Lung microvascular endothelial cell (primary cell): ENCODE results near the gene FURIN. TPM values are rescaled to one million over a fixed set of nuclear protein-coding genes. Genes with fewer than 3 reads are reported as not detected.
A peak's percentile ranks its signal among the peaks of the same experiment; 100 is the strongest.
"Not testable (repeated sequence)": the region's sequence is repeated elsewhere in the genome, so short reads cannot be mapped to it uniquely, and the experiment has no call there.

Experiments
- DNase-seq, 2 donors: peaks; one replicate each; pipeline versions ENCODE4 v3.0.0 to v3.0.0-alpha.2; 2010; ENCODE audit warnings: low read depth in 2 of 2
- total RNA-seq: library from RNA; depleted of rRNA; stranded (reverse); fragments of >200 nt; gene quantifications from 2 replicates; pipeline ENCODE4 v1.2.1, GENCODE V29; 2014

Gene FURIN
- total RNA-seq, 1 donor from 2014 or later = 56.0 TPM

DNA sequence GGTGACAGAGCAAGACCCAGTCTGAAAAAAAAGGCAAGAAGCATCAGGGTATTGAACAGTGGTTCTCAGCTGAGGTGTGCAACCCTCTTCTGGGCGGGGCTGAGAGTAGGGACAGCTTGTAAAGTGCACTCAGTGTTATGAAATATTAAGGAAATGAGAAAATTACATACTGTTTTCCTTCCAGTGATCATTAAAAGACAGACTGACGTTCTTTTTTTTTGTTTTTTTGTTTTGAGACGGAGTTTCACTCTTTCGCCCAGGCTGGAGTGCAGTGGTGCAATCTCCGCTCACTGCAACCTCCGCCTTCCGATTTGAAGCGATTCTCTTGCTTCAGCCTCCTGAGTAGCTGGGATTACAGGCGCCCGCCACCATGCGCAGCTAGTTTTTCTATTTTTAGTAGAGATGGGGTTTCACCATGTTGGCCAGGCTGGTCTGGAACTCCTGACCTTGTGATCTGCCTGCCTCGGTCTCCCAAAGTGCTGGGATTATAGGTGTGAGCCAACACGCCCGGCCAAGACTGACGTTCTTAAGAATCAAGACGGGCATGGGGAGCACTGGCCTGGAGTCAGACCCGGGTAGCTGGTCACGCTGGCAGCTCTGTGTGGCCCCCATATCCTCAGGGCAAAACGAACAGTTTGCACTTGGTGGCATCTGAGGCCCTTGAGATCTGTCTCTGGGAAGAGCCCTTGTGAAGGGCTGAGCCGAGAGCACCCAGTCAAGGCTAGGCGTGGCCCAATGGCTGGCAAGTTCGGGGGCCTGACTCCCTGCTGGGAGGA, 46.1 kb downstream of the FURIN start:
- no peak for DNase-seq

DNA sequence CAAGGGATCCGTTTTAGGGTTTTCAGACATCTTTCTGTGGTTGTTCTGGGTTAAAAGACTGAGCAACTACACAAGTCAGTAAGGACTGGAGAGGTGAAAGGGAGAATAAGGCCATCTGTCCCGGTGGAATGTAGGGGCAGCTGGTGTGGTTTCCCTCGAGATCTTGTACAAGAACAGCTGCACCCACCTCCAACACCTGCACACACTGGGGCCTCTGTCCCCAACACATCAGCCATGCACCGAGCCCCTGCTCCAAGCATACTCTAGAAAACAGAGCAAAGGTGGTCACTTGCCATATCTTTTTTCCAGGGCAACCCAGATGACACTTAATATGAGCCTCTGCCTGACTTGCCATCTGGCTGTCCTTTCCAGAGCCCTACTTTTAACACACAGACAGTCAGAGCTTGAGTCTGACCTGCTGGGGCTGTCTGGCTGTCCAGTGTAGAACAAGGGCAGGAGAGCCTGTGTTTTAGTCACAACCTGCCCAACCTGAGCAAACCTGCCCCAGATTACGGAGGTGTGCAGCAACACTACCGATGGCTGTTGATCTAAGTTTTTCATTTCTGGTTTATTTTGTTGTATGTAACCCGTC, 46.9 kb downstream of the FURIN start:
- no peak for DNase-seq

- DNase-seq = no peak
These were observed 47.5 kb downstream of the FURIN start for GRCh38 chr15:90915808-90916440.

DNA sequence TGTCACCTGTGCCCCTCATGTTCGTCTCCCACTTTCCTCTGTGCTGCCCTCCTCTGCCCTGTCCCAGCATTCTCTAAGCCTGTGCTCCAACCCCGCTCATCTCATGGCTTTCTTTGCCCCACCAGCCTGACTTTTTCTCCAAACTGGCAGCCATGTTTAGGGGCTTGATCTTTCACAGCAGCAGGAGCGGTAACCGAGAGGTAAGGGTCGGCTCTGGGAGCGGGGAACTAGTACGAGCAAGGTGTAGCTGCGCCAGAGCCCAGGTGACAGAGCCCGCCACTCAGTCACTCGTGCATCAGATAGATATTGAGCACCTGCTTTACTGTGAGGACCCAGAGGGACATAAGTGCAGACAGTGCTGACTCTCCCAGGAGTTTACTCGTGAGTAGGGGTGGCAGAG, 48.1 kb downstream of the FURIN start:
- no peak for DNase-seq

DNA sequence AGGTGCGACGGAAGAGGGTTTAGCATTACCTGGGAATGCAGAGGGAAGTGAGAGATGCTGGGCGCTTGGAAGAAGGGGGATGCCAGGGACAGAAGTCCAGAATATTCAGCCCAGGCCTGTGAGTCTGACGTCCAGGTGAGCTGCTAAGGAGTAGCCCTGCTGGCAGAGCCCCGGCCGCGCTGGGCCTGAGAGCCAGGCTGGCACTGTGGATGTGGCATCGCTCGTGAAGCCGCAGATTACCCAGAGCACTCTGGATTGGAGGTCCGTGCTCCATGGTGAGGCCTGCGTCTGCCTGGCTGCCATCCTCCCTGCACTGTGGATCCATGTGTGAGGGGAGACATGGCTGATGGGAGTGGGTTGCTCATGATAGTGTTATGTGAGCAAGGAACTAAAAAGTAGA, 49.2 kb downstream of the FURIN start:
- no peak for DNase-seq

DNA sequence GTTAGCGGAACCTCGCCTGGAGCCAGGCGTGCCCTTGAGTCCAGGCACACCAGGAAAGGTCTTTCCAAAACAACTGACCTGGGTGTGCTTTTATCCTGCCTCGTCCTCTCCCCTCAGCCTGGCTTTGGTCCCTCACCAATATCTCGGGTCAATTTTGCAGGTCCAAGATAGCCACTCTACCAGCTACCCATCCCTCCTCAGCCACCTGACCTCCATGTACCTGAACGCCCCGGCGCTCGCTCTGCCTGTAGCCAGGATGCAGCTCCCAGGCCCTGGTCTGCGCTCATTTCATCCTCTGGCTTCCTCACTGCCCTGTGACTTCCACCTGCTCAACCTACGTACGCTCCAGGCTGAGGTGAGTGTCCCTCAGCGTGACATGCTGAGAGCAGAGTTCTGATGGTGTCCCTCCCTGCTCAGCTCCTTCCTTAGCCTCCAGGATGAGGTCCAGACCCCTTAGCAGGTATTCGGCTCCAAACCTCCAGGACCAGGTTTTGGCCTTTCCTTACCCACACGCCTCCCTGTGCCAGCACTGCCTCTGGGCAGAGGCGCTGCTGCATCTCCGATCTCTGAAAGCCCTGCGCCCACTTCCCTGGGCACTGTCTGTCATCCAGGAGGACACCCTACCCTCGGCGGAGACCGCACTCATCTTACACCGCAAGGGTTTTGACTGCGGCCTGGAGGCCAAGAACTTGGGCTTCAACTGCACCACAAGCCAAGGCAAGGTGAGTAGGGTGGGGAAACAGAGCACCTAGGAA, 49.8 kb downstream of the FURIN start:
- DNase-seq = no peak

DNA sequence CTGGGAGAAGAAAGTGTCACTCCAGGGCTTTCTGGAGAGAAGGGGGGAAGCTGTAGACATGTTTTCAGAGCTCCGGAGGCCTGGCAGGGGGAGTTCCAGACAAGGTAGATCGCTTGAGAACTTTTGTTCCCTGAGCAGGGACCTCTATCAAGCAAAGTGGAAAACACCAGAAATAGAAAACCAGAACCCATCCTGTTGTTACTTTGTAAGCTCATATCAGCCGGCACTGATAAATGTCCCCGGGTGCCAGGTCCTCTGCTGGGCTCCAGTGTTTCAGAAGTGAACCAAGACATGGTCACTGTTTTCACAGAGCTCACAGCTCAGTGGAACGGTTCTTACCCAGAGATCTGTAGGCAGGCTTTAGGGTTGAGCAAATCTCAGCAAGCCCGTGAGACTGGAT, 50.4 kb downstream of the FURIN start:
- DNase-seq = no peak

DNA sequence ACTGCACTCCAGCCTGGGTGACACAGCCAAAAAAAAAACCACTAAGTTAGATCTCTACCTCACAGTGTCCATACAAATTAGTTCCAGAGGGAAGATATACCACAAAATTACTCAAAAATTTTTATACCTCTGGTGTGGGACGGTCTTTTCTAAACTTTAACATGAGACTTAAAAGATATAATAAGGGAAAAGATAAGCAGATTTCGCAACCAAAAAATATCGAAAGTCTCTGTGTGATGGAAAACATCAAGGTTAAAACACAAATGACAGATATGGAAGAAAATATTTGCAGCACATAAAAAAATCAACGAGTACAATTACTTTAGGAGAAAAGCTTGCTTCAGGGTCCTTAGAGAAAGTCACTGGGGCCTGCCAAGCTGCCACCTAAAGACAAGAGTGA, 53.5 kb downstream of the FURIN start:
- DNase-seq = no peak

- not testable (repeated sequence) for DNase-seq
These were observed 54.4 kb downstream of the FURIN start for GRCh38 chr15:90922712-90923322.

DNA sequence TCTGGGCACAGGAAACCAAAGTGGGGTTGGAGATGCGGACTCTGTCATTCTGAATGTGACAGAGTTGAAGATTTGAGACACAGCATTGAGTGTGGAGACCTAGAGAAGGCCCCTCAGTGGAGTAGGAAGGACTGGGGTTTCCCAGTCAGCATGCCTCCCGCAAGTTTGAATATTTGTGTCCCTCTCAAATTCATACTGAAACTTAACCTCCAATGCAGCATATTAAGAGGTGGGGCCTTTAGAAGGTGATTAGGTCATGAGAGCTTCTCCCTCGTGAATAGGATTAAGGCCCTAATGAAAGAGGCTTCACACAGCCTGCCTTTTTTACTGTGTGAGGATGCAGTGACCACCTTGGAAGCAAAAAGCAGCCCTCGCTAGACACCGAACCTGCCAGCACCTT, 56.0 kb downstream of the FURIN start:
- no peak for DNase-seq

DNA sequence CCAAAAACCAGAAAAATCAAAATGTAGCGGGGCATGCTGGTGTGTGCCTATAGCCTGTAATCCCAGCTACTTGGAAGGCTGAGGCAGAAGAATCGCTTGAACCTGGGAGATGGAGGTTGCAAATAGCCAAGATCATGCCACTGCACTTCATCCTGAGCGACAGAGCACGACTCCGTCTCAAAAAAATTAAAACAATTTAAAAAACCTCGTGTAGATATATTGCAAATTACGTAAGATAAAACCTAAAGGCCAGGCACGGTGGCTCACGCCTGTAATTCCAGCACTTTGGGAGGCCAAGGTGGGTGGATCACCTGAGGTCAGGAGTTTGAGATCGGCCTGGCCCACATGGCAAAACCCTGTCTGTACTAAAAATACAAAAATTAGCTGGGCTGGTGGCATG, 58.4 kb downstream of the FURIN start:
- not testable (repeated sequence) for DNase-seq

DNA sequence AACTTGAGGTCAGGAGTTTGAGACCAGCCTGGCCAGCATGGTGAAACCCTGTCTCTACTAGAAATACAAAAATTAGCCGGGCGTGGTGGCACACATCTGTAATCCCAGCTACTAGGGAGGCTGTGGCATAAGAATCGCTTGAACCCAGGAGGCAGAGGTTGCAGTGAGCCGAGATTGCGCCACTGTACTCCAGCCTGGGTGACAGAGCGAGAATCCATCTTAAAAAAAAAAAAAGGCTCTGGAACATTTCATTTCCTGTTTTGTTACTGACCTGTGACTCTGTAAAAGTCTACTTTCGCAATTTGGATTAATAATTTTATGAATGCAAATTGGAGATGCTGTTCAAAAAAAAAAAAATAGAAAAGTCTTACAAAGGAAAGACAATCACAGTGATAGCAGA, 59.7 kb downstream of the FURIN start:
- not testable (repeated sequence) for DNase-seq

DNA sequence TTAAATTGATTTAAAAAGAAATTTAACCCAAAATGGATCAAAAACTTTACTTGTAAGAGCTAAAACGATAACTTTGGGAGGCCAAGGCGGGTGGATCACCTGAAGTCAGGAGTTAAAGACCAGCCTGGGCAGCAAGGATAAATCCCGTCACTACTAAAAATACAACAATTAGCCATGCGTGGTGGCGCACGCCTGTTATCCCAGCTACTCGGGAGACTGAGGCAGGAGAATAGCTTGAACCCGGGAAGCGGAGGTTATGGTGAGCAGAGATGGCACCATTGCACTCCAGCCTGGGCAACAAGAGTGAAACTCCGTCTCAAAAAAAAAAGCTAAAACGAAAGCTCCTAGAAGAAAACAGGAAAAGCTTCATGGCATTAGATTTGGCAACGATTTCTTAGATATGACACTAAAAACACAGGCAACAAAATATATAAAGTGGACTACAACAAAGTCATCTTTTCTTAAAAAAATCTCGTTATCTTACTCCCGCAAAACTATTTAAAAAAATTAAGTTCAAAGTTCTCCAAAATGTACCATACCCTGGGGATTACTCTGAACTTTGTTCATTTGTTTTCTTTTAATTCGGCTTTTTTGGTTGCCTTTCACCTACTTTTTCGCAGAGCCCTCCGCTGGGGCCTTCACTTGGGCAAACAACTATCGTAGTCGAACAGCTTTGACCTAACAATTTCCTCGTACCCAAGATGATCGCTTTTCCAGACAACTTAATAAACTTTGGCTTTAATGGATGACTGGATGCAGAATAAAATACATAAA, 61.0 kb downstream of the FURIN start:
- no peak for DNase-seq

- peak; percentile 14 to 73 for DNase-seq
These were observed 62.6 kb downstream of the FURIN start for GRCh38 chr15:90930861-90931574.

DNA sequence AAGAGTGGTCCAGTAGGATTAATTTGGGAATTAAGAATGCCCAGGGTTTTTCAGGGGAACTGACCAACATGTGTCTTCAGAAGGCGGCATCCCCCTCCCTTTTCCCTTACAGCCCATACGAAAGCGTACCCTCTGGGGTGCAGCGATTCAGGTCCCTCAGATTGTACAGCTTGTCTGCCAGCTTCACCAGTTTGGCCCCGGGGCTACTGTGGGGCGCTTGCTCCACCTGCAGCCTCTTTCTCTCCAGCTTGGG, 63.1 kb downstream of the FURIN start:
- DNase-seq = no peak

- DNase-seq = peak; percentile 84 to 87
These were observed 63.7 kb downstream of the FURIN start, which contains the start of gene HDDC3 for GRCh38 chr15:90931828-90932659. TSS of gene HDDC3 (minus strand) at chr15:90932549. CDS start at chr15:90932540, 9 bp downstream.

- no peak for DNase-seq
These were observed 64.2 kb downstream of the FURIN start for GRCh38 chr15:90932660-90932991.
